ENCODE data around the gene HAAO. TPM values are rescaled to one million over a fixed set of nuclear protein-coding genes. Genes with fewer than 3 reads are reported as not detected.

HAAO gene
- total and polyA plus RNA-seq, 2 of the 13 experiments (the other 11 are each of a cell fraction or from before 2014, with no cell fraction given) = 36.1 to 42.7 TPM

GRCh38 chr2:42810971-42811811 lies 18.8 kb upstream of the HAAO start (continued):
- TF ChIP-seq ZBTB49 (CRISPR knock-in tag; IDR thresholded peaks at IDR 0.05; ENCODE audit: borderline replicate concordance) (no peak), SPEN (CRISPR knock-in tag; IDR thresholded peaks at IDR 0.05; ENCODE audit: low read depth) (peak; percentile 44; the same call in 1 of the 2 replicates), ZMYM3 (CRISPR knock-in tag; IDR thresholded peaks at IDR 0.05) (peak; percentile 54; the same call in 1 of the 2 replicates), ZBTB21 (CRISPR knock-in tag; IDR thresholded peaks at IDR 0.05) (no peak), ZNF510 (CRISPR knock-in tag; IDR thresholded peaks at IDR 0.05; ENCODE audit: low read depth) (no peak; the same call in 1 of the 2 replicates), POLR2A (IDR thresholded peaks at IDR 0.05; ENCODE audit: insufficient read depth in 1 of 2, low read depth in 2 of 2, low read length in 2 of 2) (peak in 1 of 2 experiments; percentile 34; a peak in 1 of 4 replicates), ZBTB46 (CRISPR knock-in tag; IDR thresholded peaks at IDR 0.05; ENCODE audit: borderline replicate concordance) (no peak), ZBTB7A (CRISPR knock-in tag; IDR thresholded peaks at IDR 0.05) (0 out of 2 replicates have a peak, but pooled peaks have one; percentile 39), ETV5 (CRISPR knock-in tag; IDR thresholded peaks at IDR 0.05; ENCODE audit: borderline replicate concordance) (peak; percentile 12; the same call in 1 of the 2 replicates), ZNF33A (CRISPR knock-in tag; IDR thresholded peaks at IDR 0.05; ENCODE audit: borderline replicate concordance) (no peak), FOXO1 (CRISPR knock-in tag; IDR thresholded peaks at IDR 0.05) (no peak; the same call in 1 of the 2 replicates), ZNF512 (CRISPR knock-in tag; IDR thresholded peaks at IDR 0.05) (no peak), NR3C1 (CRISPR knock-in tag; IDR thresholded peaks at IDR 0.05) (no peak), AGO1 (IDR thresholded peaks at IDR 0.05; ENCODE audit: low read depth, low read length, poor library complexity, severe bottlenecking) (peak; percentile 12), ZNF598 (CRISPR knock-in tag; IDR thresholded peaks at IDR 0.05; ENCODE audit: borderline replicate concordance) (no peak)
- TF ChIP-seq, protein P1, sequence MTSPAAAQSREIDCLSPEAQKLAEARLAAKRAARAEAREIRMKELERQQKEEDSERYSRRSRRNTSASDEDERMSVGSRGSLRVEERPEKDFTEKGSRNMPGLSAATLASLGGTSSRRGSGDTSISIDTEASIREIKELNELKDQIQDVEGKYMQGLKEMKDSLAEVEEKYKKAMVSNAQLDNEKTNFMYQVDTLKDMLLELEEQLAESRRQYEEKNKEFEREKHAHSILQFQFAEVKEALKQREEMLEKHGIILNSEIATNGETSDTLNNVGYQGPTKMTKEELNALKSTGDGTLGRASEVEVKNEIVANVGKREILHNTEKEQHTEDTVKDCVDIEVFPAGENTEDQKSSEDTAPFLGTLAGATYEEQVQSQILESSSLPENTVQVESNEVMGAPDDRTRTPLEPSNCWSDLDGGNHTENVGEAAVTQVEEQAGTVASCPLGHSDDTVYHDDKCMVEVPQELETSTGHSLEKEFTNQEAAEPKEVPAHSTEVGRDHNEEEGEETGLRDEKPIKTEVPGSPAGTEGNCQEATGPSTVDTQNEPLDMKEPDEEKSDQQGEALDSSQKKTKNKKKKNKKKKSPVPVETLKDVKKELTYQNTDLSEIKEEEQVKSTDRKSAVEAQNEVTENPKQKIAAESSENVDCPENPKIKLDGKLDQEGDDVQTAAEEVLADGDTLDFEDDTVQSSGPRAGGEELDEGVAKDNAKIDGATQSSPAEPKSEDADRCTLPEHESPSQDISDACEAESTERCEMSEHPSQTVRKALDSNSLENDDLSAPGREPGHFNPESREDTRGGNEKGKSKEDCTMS (CRISPR knock-in tag; conservative IDR thresholded peaks at IDR 0.05) = no peak
- TF ChIP-seq, protein P2, sequence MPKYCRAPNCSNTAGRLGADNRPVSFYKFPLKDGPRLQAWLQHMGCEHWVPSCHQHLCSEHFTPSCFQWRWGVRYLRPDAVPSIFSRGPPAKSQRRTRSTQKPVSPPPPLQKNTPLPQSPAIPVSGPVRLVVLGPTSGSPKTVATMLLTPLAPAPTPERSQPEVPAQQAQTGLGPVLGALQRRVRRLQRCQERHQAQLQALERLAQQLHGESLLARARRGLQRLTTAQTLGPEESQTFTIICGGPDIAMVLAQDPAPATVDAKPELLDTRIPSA (CRISPR knock-in tag; IDR thresholded peaks at IDR 0.05; ENCODE audit: borderline replicate concordance) = no peak; the same call in 1 of the 2 replicates
- TF ChIP-seq, protein P3, sequence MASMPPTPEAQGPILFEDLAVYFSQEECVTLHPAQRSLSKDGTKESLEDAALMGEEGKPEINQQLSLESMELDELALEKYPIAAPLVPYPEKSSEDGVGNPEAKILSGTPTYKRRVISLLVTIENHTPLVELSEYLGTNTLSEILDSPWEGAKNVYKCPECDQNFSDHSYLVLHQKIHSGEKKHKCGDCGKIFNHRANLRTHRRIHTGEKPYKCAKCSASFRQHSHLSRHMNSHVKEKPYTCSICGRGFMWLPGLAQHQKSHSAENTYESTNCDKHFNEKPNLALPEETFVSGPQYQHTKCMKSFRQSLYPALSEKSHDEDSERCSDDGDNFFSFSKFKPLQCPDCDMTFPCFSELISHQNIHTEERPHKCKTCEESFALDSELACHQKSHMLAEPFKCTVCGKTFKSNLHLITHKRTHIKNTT (CRISPR knock-in tag; IDR thresholded peaks at IDR 0.05) = no peak
